Embryonic facial prominence (tissue), 1 donor: ENCODE measurements around the gene HSDL2.
"Not testable (repeated sequence)": the region's sequence is repeated elsewhere in the genome, so short reads cannot be mapped to it uniquely, and the experiment has no call there.

Experiments used
- DNase-seq: peaks from one replicate; pipeline ENCODE4 v3.0.0-alpha.2; 2016; ENCODE audit errors: extremely low spot score

The HSDL2 gene

DNA sequence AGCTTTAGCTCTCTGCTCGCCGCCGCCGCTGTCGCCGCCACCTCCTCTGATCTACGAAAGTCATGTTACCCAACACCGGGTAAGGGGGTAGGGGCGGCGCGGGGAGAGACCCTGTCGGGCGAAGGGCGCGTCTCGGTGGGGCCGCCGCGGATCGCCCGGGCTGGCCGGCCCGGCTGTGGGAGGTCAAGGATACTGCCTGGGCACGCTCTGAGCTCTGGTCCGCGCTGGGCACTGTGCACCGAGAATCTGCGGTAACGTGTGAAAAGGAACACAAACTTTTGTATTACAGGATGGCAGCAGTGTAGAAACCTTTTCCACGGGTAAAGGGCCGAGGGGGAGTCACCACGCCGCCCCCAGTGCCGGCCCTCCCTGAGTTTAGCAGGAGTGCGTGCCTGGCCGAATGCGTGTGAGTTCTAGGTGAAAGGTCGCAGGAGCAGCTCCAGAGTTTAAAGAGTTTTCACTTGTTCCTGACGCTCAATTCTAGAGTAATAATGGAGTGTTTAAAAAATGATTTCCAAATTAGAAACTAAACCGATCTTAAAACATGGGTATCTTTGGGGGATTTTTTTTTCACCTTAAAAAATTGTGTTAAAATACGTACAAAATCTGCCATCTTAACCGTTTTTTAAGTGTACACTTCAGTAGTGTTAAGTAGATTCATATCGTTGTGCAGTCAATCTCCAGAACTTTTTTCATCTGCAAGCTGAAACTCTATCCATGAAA lies at the start of gene HSDL2:
Gene HSDL2, plus strand, starts transcription at position 7 of the 723 bp plus-strand sequence. Its CDS starts 56 bp downstream, at position 63.
- no peak for DNase-seq

DNA sequence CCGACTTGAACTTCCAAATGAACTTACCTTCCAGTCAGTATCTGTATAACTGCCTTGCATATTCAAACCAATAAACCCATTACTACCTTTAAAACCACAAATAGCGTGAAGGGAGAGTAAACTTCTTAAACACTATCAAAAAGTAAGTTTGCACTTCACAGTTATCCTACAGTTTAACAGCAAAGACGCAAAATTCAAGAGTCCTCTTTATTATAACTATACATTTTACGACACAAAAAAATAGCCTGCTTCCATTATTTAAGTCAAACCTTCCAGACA lies 48.3 kb upstream of the HSDL2 start:
- no peak for DNase-seq

DNA sequence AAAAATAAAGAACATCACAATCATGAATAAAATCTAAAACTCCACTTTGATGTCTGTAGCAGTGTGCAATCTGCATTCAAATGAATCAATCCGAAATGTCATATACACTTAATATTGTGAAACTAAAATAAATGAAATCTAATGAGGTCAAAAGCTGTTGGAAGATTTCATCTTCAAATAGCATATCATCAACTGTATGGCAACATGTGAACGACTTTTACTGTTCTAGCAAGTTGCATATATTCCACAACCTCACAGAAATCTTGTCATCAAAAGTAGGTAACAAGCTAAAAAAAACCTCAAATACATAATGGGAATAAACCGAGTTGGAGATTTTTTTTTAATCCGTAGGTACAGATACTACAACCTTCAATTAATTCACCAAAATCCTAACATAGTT lies 47.7 kb upstream of the HSDL2 start:
- DNase-seq: no peak

DNA sequence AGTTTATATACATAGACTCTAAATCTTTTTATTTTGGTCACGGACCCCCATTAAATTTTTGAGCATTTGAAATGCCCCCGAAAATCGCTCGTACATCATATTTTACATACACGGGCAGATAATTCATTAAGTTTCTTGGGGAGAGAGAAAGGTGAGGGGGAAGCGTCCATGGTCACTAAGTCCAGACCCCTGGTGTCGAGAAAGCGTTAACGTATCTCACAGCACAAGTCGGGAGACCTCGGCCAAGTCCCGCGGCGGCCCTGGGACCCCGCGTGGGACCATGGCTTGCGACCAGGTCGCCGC lies 47.3 kb upstream of the HSDL2 start:
- no peak for DNase-seq

DNA sequence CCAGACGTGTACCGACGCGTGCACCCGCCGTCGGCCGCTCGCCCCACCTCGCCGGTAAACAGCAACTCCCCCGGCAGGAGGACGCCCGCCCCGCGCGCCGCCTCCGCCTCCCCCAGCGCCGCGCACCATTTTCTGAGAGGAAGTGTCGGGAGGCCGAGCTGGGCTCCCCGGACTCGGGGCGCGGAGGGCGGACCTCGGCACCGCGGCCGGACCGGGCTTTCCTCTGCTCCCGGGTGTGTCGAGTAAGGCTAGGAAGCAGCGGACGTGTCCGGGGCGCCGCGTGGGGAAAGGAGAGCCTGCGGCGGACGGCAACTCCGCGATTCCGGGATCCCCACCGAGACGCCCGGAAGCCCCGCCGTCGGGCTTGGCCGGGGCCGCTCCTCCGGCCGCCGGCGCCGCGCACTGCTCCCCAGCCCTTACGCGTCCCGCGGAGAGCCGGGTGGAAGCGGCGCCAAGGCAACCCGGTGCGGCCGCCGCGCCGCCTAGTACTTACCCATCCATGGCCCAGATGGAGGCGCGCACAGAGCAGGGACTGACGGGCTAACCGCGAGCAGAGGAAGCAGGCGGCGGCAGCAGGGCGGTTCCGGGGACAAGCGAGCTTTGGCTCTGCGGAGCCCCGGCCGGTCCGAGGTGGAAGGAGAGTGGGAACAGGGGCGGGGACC lies 46.8 kb upstream of the HSDL2 start, which contains the start of gene PTBP3:
Gene PTBP3, minus strand, starts transcription at position 643 of the 662 bp plus-strand sequence. CDS start 35,754 bp downstream, outside the sequence.
- no peak for DNase-seq

DNA sequence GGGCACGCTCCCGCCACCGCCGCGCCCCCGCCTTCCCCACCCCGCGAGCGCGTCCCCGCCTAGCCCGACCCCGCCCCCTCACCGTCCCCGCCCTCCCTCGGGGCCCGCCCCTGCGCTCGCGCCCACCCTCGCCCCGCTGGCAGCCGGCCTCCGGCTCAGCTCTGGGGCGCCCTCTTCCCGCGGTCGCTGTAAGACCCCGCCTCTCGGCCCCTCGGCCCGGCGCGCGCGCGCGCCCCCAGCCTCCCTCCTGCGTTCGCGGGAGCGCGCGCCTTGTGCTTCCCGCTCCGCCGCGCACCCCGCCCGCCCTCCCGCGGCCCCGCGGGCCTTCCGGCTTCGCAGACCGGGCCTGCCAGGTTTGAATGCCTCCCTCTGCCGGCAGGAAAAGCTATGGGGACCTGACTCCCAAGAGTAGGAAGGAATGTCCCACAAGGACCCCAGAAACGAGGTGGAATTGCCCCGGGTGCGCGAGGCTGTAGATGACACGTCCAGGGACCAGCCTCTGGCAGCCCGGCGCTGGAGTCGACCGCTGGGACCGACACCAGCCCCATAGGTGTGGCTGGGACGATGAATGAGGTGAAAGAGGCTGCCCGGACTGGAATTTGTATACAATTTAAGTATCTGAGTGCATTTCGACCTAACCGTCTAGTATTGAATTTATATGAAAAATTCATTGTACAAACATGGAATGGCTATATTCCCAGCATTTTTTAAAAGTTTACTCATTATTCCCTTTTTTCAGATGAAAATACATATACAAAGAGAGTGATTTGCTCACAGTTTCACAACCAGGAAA lies 46.1 kb upstream of the HSDL2 start:
- DNase-seq: peak; percentile 91

DNA sequence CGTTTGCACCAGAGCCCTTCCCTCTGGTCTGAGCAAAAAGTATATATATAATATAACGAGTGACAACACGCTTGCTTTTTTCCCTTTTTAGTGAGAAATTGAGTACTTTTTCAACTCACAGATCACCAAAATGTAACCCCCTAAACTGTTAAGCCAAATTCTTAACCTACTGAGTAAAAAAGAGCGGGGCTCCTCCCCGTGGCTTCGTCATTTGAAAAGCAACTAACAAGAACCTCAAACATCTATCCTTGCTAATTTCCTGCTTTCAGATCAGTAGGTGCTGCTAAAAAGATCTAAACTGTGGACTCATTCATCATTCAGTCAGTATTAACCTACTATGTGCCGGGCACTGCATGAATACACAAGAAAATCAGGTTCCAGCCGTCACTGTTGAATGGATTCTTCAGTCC lies 45.5 kb upstream of the HSDL2 start:
- DNase-seq: no peak

DNA sequence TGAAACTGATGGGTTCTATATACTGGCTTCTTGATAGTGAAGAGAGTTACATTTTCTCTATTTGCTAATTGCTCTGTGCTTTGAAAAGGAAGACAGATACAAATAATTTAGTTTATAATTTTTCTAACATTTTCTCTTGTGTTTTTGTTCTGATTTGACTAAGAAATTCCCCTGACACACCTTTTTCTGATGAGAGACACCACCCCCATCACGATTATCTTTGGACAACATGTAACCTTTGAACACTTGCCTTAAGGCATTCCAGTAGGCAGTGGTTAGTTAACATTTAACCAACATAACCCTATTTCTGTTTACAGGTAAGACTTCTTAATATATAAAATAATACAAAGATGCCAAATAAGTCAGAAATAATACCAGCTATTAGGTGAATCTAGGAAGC lies 42.4 kb upstream of the HSDL2 start:
- no peak for DNase-seq

DNA sequence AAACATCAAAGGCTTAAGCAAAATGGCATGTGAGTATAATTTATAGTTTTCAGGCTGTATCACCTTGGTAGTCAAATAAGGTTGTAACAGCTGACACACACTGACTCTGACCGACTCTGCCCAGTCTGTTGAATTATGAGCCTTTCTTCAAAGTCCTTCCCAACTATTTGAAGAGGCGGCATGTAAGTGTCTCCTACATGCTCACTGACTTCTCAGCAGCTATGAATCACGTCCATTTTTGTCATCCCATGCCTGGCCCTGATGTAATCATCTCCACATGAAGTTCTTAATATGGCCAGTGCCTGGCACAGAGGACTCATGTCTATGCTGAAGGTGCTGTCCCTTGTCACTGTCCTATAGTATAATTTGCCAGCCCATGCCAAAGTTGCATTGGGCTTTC lies 41.3 kb upstream of the HSDL2 start:
- DNase-seq: no peak

DNA sequence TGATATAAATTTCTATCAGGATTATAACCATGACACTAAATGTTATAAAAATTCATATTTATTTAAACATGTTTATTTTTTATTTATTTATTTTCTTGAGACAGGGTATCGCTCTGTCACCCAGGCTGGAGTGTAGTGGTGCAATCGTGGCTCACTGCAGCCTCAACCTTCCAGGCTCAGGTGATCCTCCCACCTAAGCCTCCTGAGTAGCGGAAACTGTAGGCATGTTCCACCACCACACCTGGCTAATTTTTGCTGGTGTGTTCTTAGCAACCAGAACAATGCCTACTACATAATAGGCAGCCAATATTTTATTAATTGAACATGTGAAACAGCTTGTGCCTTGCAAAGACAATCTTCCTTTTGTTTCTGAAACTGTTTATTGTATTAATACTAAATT lies 40.0 kb upstream of the HSDL2 start:
- no peak for DNase-seq

DNA sequence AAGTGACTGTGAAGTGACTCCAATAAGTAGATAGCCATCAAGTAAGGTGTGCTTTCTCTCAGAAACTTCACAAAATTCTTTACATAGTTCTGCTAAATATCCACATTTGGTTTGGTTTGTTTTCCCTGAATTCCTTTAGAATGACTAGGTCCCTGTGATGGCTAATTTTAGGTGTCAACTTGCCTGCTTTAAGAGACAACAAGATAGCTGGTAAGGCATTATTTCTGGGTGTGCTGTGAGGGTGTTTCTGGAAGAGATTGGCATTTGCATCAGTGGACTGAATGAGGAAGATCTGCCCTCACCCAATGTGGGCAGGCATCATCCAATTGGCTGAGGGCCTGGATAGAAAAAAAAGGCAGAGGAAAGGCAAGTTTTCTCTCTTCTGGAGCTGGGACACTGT lies 38.2 kb upstream of the HSDL2 start:
- no peak for DNase-seq

DNA sequence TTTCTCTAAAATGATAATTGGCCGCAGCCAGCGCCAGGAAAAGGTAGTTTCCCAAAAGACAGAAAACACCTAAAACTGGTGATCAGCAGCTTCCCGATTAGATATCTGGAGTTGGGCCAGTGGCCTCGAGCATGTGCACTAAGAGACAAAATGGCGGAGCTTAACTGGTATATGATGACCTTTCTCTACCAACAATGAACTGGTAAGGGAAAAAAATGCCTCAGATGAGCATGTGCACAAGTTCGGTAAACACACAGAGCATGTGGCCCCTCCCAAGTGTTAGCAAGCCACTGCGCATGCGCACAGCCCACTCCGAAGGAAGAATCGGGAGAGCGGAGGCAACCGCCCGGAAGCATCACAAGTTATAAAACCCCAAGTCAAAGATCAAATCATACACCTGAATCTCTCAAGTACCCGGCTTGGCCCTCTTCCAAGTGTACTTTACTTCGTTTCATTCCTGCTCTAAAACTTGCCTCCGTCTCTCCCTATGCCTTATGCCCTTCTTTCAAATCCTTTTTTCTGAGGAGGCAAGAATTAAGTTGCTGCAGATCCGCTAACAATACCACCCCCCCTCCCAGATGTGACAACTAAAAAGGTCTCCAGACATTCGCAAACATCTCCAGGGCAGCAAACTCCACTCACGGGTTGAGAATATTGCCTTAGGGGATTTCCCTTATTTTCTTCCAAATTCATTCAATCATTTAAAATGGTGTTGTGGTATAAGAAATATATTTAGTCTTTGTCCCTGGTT lies 31.5 kb upstream of the HSDL2 start:
- DNase-seq: peak; percentile 50

DNA sequence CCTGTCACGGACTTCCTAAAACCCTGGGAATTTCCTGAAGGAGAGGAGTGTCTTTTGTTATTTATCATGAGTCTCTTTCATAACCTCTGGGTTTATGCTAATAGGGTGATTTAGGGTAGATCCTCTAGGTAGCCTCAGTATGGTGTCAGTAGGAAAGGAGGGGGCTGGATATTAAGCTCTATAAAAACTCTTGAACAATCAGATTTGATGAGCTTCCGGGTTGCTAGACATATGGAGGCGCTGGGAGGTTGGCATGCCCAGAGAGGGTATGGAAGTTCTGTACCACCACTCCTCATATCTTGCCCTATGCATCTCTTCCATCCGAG lies 30.9 kb upstream of the HSDL2 start:
- DNase-seq: no peak

DNA sequence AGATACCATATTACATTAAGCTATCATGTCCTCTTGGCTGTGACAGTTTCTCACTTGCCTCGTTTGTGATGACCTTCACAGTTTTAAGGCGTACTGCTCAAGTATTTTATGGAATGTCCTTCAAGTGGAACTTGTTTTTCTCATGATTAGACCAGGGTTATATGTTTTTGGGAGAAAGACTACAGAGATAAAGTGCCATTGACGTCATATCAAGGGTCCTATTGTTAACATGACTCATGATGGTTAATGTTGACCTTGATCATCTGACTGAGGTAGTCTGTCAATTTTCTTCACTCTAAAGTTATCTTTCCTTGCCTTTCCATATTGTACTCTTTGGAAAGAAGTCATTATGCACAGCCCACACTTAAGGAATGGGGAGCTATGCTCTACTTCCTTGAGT lies 28.7 kb upstream of the HSDL2 start:
- DNase-seq: no peak

DNA sequence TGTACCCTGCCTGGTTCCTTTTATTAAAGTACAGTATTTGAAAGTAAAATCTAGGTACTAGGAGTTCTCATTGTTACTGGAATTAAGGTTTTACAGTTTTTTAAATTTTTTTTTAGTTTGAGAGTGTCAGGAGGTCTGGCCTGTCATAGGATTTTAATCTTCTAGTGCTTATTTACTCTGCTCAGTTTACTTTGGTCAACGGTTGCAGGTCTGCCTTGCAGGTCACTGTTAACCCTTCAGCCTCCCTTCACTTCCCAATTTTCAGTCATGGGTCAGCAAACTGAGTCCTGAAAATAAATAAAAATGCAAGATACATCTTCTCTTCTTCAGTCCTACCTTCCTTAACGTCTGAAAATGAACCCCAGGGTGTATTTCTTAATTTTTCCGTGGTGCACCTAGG lies 27.7 kb upstream of the HSDL2 start:
- DNase-seq: no peak

DNA sequence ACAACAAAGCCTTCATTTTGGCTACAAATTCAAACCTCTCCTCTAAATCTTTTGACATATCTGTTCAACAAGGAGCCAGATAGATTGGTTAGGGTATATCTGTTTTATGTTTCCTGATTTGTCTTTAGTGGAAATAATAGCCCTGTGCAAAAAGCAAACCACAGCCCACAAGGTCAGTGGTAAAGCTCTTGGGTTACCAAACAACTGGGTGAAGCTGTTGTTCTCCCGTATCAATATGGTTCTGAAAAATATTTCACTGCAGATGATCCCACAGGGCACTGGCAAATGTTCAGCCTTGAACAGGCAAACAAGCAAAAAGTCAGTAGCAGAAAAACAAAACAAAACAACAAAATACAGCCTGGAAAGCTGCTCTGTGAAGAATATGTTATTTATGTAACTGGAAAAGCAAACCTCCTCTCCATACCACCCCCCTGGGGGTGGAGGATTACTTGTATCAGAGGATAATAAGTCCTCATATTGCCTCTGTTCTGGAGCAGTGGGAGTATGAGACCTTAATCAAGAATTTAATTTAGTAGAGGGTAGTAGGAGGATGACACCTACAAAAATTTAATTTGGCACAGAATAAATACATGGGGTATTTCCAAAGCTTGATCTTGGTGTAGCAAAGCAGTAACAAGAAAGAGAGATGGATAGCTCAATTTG lies 25.7 kb upstream of the HSDL2 start:
- no peak for DNase-seq

DNA sequence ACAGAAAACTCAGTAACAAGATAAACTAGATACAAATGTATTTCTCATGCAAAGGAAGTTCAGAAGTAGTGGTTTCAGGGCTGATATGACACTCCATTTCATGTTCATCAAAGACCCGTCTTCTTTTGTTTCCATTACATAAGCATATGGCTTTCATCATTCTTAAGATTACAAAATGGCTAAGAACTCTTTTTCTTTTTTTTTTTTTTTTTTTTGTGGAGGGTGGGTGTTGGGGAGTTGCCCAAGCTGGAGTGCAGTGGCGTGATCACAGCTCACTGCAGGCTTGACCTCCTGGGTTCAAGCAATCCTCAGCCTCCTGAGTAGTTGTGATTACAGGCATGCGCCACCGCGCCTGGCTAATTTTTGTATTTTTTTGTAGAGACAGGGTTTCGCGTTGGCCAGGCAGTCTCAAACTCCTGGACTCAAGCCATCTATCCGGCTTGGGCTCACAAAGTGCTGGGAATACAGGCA lies 24.4 kb upstream of the HSDL2 start:
- DNase-seq: no peak

DNA sequence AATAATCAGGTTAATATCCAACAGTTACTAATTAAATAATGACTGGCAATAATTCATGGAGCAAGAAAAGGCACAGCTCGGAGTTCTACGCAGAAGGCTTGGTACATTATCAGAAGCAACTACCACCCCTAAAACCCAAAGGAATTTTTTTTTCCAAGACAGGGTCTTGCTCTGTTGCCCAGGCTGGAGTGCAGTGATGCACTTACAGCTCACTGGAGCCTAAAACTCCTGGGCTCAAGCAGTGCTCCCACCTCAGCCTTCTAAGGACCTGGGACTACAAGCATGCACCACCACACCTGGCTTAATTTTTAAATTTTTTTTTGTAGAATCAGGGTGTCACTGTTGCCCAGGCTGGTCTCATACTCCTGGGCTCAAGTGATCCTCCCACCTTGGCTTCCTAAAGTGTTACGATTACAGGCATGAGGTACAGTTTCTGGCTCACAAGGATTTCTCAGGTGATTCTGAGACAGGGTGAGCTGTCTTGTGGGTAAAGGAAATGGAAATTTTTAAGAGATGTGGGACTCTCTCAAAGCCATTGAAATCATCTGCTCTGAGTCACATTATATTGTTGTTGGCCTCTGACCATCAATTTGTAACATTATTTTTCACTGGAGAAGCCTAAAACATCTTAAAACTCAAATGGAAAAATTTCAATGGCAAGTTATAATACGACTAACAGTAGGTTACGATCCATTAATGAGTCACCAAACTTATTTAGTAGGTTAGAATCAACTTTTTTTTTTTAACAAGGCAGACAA lies 19.7 kb upstream of the HSDL2 start:
- no peak for DNase-seq

DNA sequence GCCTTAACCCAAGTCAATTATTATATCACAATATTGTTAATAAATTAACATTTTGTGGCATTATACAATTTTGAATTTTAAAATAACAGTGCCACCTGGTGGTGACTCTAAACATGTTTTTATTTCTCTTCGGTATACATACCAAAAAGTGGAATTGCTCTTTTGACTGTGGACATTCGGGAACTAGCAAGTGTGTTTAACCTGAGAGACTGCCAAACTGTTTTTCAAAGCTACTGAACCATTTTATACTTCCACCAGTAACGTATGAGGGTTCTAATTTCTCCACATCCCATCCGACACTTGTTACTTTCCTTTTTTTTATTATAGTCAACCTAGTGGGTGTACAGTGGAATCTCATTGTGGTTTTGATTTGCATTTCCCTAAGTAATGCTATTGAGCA lies 18.3 kb upstream of the HSDL2 start:
- no peak for DNase-seq

DNA sequence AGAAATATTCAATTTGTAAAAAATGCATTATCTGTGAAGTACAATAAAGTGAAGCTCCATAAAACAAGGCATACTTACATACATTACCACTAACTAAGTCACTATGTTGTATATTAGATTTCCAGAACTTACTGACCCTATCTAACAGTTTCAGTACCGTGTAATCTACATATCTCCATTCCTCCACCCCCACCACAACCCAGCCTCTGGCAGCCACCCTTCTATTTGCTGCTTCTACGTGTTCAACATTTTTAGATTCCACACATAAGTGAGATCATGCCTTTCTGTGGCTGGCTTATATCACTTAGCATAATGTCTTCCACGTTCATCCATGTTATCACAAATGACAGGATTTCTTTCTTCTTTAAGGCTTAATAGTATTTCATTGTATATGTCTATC lies 15.1 kb upstream of the HSDL2 start:
- DNase-seq: no peak

DNA sequence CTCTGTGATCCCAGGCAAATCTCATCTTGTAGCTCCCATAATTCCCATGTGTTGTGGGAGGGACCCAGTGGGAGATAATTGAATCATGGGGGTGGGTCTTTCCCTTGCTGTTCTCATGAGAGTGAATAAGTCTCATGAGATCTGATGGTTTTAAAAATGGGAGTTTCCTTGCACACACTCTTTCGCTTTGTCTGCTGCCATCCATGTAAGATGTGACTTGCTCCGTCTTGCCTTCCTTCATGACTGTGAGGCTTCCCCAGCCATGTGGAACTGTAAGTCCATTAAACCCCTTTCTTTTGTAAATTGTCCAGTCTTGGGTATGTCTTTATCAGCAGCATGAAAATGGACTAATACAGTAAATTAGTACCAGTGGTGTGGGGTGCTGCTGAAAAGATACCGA lies 14.7 kb upstream of the HSDL2 start:
- DNase-seq: not testable (repeated sequence)
